HepG2 (cell line): Measurements from ENCODE around the gene INO80E. TPM values are rescaled to one million over a fixed set of nuclear protein-coding genes. Genes with fewer than 3 reads are reported as not detected.

ENCODE experiments used
- ERF ChIP-seq: IDR thresholded peaks from 2 replicates; pipeline ENCODE4 v1.6.1; 2018; ENCODE audit warnings: missing biosample characterization, missing genetic modification reagents
- HHEX ChIP-seq: IDR thresholded peaks from 2 replicates; pipeline ENCODE4 v1.6.1; 2016; ENCODE audit warnings: control low read depth
- IRX3 ChIP-seq: sonication (generic); formaldehyde crosslinking; IDR thresholded peaks from 2 replicates; pipeline ENCODE4 v1.8.1; 2023; ENCODE audit warnings: mild to moderate bottlenecking, low read depth, missing genetic modification reagents, borderline replicate concordance
- KLF15 ChIP-seq: sonication (generic); formaldehyde crosslinking; IDR thresholded peaks from 2 replicates; pipeline ENCODE4 v1.8.1; 2023; ENCODE audit warnings: borderline replicate concordance, mild to moderate bottlenecking, inconsistent platforms, missing genetic modification reagents, mixed read lengths
- MTF1 ChIP-seq: sonication (generic); formaldehyde crosslinking; IDR thresholded peaks from 2 replicates; pipeline ENCODE4 v1.5.0; 2020; ENCODE audit warnings: missing genetic modification reagents
- NPAS2 ChIP-seq: sonication (generic); formaldehyde crosslinking; IDR thresholded peaks from 2 replicates; pipeline ENCODE4 v1.8.0; 2022; ENCODE audit warnings: mild to moderate bottlenecking, missing genetic modification reagents, borderline replicate concordance
- PAF1 ChIP-seq: IDR thresholded peaks from 2 replicates; pipeline ENCODE4 v1.6.1; 2016; ENCODE audit warnings: missing genetic modification reagents, missing compliant biosample characterization
- RFXAP ChIP-seq: sonication (generic); formaldehyde crosslinking; IDR thresholded peaks from 2 replicates; pipeline ENCODE4 v1.4.0; 2020; ENCODE audit warnings: missing genetic modification reagents, borderline replicate concordance
- SALL1 ChIP-seq: sonication (generic); formaldehyde crosslinking; IDR thresholded peaks from 2 replicates; pipeline ENCODE4 v1.8.0; 2022; ENCODE audit warnings: mild to moderate bottlenecking, missing genetic modification reagents
- SMAD9 ChIP-seq: sonication (generic); formaldehyde crosslinking; IDR thresholded peaks from 2 replicates; pipeline ENCODE4 v1.5.1; 2020; ENCODE audit warnings: mild to moderate bottlenecking, missing genetic modification reagents
- SOX13 ChIP-seq, 3 experiments: fragments of 450-650 bp in 1 of 3; sonication (generic) in 1 of 3; formaldehyde crosslinking in 1 of 3; IDR thresholded peaks in 2 of 3; conservative IDR thresholded peaks in 1 of 3; 2 replicates each; pipeline versions ENCODE4 v1.5.0 to v1.6.1; 2016 to 2020; ENCODE audit warnings: antibody characterized with exemption in 1 of 3, mild to moderate bottlenecking in 1 of 3, missing compliant biosample characterization in 1 of 3, missing genetic modification reagents in 1 of 3, moderate library complexity in 1 of 3
- TBX3 ChIP-seq: fragments of 450-650 bp; IDR thresholded peaks from 2 replicates; pipeline ENCODE4 v1.6.1; 2017; ENCODE audit warnings: antibody characterized with exemption, mild to moderate bottlenecking, inconsistent platforms, borderline replicate concordance
- XBP1 ChIP-seq: sonication (generic); formaldehyde crosslinking; IDR thresholded peaks from 2 replicates; pipeline ENCODE4 v1.5.0; 2020; ENCODE audit warnings: missing genetic modification reagents
- ZFP36 ChIP-seq: fragments of 150-350 bp; IDR thresholded peaks from 2 replicates; pipeline ENCODE4 v1.6.1; 2018; ENCODE audit warnings: borderline replicate concordance, low read length, low read depth; ENCODE audit not compliant: partially characterized antibody
- ZFYVE20 ChIP-seq: sonication (generic); formaldehyde crosslinking; IDR thresholded peaks from 2 replicates; pipeline ENCODE4 v1.8.0; 2023; ENCODE audit warnings: low read depth, mild to moderate bottlenecking, moderate library complexity, missing genetic modification reagents, borderline replicate concordance
- ZNF136 ChIP-seq: sonication (generic); formaldehyde crosslinking; IDR thresholded peaks from 2 replicates; pipeline ENCODE4 v1.8.1; 2022; ENCODE audit warnings: low read depth, mild to moderate bottlenecking, moderate library complexity, missing genetic modification reagents
- ZNF205 ChIP-seq: IDR thresholded peaks from 2 replicates; pipeline ENCODE4 v1.6.1; 2018; ENCODE audit warnings: missing biosample characterization, missing genetic modification reagents
- ZNF251 ChIP-seq: sonication (generic); formaldehyde crosslinking; IDR thresholded peaks from 2 replicates; pipeline ENCODE4 v1.9.0; 2021; ENCODE audit warnings: mild to moderate bottlenecking, missing genetic modification reagents
- ZNF44 ChIP-seq: sonication (generic); formaldehyde crosslinking; IDR thresholded peaks from 2 replicates; pipeline ENCODE4 v1.5.1; 2020; ENCODE audit warnings: mild to moderate bottlenecking, missing genetic modification reagents
- ZNF550 ChIP-seq: sonication (generic); formaldehyde crosslinking; IDR thresholded peaks from 2 replicates; pipeline ENCODE4 v1.4.0; 2020; ENCODE audit warnings: mild to moderate bottlenecking, missing genetic modification reagents, borderline replicate concordance
- polyA plus RNA-seq, 8 experiments: library from polyadenylated mRNA; depleted of rRNA in 3 of 8; stranded (reverse) in 7 of 8; unstranded in 1 of 8; fragments of >200 nt; fragmentation: Illumina TruSeq in 4 of 8; extraction: Trizol in 4 of 8; gene quantifications; 2 replicates each; pipeline versions ENCODE4 v1.2.1 to v1.2.3, GENCODE V29; 2011 to 2016; ENCODE audit warnings: low read depth in 4 of 8, missing spikeins in 1 of 8, mixed read lengths in 1 of 8; ENCODE audit not compliant: insufficient read depth in 1 of 8
- total RNA-seq, 5 experiments: library from RNA; depleted of rRNA; stranded (reverse); fragments of >200 nt; fragmentation: Illumina TruSeq; extraction: Trizol; gene quantifications; 2 replicates each; pipeline ENCODE4 v1.2.3, GENCODE V29; 2016; ENCODE audit warnings: low read depth in 1 of 5
- TF ChIP-seq, protein P1 (sequence below): sonication (generic); formaldehyde crosslinking; IDR thresholded peaks from 2 replicates; pipeline ENCODE4 v1.5.0; 2020; ENCODE audit warnings: mild to moderate bottlenecking, missing genetic modification reagents
- TF ChIP-seq, protein P2 (sequence below): sonication (generic); IDR thresholded peaks from 2 replicates; pipeline ENCODE4 v1.6.1; 2016; ENCODE audit warnings: low read depth, borderline replicate concordance
- TF ChIP-seq, protein P3 (sequence below): fragments of 450-650 bp; IDR thresholded peaks from 2 replicates; pipeline ENCODE4 v1.6.1; 2016
- TF ChIP-seq, protein P4 (sequence below): sonication (generic); formaldehyde crosslinking; IDR thresholded peaks from 2 replicates; pipeline ENCODE4 v1.9.0; 2022; ENCODE audit warnings: low read depth, missing genetic modification reagents

Gene INO80E
- total and polyA plus RNA-seq, 2 of the 13 experiments (the other 11 are each of a cell fraction or from before 2014, with no cell fraction given) = 25.8 to 45.6 TPM

DNA sequence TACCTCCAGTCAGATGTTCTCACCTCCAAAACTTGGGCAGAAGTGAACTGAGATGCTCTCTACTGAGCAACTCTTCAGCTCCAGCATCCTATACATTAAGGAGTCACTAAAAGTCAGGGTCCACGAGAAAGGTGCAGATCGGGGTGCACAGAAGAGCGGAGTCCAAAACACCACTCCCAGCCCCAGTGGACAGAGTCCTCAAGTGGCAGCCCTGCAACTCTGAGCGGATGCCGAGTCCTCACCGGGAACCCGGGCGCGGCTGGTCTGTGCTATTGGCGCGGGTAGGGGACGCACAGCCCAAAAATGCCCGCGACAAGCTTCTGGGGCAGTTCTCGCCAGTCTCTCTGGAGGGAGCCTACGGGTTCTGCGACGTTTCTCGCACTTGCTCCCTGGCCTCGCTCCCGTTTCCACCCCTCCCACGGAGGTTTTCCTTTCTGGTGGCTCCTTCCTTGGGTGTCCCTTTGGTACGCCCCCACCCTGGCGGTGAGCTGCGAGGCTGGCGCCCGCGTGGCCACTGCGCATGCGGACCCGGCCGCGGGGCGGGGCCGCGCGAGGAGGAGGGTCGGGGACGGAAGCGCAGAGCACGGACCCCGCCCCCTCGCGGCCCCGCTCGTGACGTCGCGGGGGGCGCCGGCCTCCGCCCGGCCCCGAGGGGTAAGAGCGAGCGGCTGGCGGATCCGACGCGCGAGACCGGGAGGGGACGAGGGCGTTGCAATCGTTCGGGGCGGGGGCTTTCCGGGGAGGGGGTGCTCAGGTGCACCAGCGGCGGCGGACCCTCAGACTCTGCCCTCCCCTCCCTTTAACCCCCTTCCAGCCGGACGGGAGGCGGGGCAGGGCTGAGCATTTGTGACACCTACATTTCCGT, 34.3 kb upstream of the INO80E start, which contains the start of gene TMEM219 (continued):
- TF ChIP-seq ZNF136 (CRISPR knock-in tag) (no peak; the same call in 1 of the 2 replicates), TBX3 (no peak), PAF1 (no peak), SOX13 (IDR thresholded peaks at IDR 0.05) (no peak), SOX13 (CRISPR knock-in tag; conservative IDR thresholded peaks at IDR 0.05 in 1 of 2, IDR thresholded peaks at IDR 0.05 in 1 of 2) (no peak; a peak in 2 of 4 replicates), ZFYVE20 (CRISPR knock-in tag) (no peak), ZNF550 (CRISPR knock-in tag) (peak; percentile 40; the same call in 1 of the 2 replicates), XBP1 (no peak), SALL1 (peak; percentile 78), MTF1 (no peak), ZNF44 (CRISPR knock-in tag) (peak; percentile 68; the same call in 1 of the 2 replicates), KLF15 (no peak), ZNF251 (CRISPR knock-in tag) (no peak), NPAS2 (CRISPR knock-in tag) (no peak), HHEX (no peak), ZFP36 (no peak), ZNF205 (CRISPR knock-in tag) (peak; percentile 64), SMAD9 (CRISPR knock-in tag) (no peak), IRX3 (CRISPR knock-in tag) (no peak; the same call in 1 of the 2 replicates), RFXAP (CRISPR knock-in tag) (peak; percentile 8; the same call in 1 of the 2 replicates), ERF (CRISPR knock-in tag) (peak; percentile 89)
- TF ChIP-seq, protein P1, sequence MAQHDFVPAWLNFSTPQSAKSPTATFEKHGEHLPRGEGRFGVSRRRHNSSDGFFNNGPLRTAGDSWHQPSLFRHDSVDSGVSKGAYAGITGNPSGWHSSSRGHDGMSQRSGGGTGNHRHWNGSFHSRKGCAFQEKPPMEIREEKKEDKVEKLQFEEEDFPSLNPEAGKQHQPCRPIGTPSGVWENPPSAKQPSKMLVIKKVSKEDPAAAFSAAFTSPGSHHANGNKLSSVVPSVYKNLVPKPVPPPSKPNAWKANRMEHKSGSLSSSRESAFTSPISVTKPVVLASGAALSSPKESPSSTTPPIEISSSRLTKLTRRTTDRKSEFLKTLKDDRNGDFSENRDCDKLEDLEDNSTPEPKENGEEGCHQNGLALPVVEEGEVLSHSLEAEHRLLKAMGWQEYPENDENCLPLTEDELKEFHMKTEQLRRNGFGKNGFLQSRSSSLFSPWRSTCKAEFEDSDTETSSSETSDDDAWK (CRISPR knock-in tag) = no peak
- TF ChIP-seq, protein P2, sequence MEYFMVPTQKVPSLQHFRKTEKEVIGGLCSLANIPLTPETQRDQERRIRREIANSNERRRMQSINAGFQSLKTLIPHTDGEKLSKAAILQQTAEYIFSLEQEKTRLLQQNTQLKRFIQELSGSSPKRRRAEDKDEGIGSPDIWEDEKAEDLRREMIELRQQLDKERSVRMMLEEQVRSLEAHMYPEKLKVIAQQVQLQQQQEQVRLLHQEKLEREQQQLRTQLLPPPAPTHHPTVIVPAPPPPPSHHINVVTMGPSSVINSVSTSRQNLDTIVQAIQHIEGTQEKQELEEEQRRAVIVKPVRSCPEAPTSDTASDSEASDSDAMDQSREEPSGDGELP = peak; percentile 29; the same call in 1 of the 2 replicates
- TF ChIP-seq, protein P3, sequence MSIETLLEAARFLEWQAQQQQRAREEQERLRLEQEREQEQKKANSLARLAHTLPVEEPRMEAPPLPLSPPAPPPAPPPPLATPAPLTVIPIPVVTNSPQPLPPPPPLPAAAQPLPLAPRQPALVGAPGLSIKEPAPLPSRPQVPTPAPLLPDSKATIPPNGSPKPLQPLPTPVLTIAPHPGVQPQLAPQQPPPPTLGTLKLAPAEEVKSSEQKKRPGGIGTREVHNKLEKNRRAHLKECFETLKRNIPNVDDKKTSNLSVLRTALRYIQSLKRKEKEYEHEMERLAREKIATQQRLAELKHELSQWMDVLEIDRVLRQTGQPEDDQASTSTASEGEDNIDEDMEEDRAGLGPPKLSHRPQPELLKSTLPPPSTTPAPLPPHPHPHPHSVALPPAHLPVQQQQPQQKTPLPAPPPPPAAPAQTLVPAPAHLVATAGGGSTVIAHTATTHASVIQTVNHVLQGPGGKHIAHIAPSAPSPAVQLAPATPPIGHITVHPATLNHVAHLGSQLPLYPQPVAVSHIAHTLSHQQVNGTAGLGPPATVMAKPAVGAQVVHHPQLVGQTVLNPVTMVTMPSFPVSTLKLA = no peak
- TF ChIP-seq, protein P4, sequence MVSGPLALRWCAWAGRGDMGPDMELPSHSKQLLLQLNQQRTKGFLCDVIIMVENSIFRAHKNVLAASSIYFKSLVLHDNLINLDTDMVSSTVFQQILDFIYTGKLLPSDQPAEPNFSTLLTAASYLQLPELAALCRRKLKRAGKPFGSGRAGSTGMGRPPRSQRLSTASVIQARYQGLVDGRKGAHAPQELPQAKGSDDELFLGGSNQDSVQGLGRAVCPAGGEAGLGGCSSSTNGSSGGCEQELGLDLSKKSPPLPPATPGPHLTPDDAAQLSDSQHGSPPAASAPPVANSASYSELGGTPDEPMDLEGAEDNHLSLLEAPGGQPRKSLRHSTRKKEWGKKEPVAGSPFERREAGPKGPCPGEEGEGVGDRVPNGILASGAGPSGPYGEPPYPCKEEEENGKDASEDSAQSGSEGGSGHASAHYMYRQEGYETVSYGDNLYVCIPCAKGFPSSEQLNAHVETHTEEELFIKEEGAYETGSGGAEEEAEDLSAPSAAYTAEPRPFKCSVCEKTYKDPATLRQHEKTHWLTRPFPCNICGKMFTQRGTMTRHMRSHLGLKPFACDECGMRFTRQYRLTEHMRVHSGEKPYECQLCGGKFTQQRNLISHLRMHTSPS = peak; percentile 7; the same call in 1 of the 2 replicates
